ENCODE data around the gene CLIC5.
"Not testable (repeated sequence)": the region's sequence is repeated elsewhere in the genome, so short reads cannot be mapped to it uniquely, and the experiment has no call there.

Gene CLIC5

DNA sequence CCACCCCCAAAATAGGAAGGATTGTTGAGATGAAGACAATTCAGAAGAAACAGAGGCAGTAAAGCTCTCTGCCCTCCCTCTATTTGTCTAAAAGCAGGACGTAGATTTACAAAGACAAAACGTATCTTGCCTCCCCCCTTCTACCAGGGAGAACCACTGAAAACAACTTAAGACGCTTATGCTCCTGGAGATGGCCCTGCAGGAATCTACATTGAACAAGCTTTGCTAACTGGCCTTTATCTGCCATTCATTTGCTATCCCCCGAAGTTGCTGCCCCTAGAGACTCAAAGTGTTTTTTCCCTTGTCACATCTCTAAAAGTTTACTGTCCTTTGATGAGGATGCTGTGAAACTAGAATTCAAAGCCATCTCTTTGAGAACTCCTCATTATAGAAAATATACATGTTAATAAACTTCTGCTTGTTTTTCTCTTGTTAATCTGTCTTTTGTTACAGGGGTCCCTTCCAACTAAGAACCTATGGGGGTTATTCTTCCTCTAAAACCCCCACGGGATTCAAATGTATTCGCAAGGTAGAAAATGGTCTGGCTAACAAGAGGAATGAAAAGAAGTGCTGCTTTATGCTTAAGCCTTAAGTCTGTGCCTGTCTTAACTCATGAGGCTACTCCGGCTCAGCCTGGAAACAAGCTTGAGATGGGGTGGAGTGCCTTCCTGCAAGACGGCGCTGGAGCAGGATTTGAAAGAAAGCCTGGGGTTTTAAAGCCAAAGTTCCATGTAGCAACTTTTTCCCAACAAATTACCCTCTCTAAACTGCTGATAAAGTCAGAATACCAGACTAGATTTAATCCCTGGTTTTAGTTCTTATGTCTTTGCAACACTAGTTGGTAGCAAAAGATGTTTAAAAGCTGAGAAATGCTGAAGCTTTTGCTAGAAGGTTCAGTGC is 88.0 kb downstream of the CLIC5 start:
- DNase-seq (ENCODE audit: low read depth in 2 of 2), result no peak

DNA sequence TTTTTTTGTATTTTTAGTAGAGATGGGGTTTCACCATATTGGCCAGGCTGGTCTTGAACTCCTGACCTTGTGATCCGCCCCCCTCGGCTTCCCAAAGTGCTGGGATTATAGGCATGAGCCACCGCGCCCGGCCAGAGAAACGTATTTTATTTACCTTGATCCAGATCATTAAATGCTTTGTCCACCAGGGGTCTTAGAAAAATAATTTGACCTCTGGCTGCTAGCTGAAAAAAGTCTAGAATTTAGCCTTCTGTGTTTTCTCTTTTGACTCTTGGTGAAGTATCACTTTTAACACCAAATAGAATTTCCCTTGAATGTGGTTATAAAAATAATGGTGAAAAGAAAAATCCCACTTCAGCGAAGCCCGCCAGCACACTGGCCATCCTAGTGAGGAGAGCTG is 89.2 kb downstream of the CLIC5 start:
- not testable (repeated sequence) for DNase-seq (ENCODE audit: low read depth in 2 of 2)

DNA sequence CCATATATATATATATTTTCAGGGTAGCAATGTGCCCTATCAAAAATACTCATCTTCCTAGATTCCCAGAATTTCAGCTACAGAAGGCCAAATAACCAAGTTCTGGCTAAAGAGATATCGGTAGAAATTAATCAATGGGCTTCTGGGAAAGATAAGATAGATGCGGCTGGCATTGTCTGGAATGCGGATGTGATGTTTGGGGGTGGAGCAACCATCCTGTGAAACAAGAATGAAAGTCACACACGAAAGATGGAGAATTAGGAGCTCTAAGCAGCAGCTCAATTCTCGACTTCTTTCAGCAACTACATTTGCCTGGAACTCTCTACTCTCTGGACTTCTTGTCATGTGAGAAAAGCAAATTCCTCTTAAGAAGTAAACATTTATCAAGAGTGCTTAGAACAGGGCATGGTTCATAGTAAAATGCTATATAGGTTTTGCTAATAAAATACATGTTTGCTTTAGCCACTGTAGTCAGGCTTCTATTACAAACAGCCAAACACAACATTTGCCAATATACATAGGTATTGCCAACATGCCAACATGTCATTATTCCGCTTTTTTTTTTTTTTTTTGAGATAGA is 90.8 kb downstream of the CLIC5 start:
- no peak for DNase-seq (ENCODE audit: low read depth in 2 of 2)

DNA sequence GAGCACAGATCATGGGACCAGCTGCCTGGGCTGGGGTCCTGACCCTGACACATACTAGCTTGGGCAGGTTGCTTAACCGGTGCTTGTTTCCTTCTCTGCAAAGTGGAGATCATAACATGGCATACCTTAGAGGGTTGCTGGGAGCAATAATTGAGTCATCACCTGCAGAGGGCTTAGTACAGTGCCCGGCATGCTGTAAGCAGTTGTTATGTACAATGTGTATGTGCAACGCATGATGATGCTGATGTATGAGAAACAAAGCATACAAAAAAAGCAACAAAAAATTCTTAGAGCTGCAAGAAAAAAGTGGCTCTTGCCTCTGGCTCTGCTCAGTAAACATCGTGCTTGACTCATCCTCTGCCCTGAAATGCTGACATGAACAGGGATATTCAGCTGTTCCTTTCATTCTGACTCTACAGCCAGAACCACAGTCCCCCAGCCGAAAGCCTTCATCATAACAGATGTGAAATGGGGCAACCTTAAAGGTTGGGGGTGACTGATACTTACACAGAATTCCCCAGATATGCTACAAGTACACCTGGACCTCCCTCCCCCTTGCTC is 91.7 kb downstream of the CLIC5 start:
- DNase-seq (ENCODE audit: low read depth in 2 of 2), result no peak

DNA sequence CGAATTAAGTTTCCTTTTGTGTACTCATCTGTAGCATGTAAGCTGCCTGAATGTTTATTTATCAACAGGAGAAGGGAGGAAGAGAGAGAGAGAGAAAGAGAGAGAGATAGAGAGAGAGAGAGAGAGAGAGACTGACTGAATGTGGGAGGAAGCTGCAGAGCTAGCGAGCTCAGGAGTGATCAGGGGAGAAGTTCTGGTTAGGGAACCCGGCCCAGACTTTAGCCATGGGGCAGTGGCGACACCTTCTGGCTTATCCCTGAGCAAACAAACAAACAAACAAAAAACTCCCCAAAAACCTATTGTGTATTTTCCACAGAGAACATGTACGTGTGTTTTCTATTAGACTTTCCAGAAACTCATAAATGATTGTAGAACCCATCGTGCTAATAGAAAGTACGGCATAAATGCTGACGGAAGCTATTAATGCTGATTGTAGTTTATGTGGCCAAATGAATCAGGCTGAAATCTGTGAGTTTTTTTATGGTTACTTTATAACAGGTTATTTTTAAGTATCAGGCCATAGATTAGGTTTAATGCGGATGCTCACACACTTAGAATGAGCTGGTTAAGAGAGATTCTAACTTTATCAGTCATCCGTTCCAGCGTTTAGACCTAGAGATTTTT is 92.8 kb downstream of the CLIC5 start:
- DNase-seq (ENCODE audit: low read depth in 2 of 2), result peak in 1 of 2 donors; percentile 10

DNA sequence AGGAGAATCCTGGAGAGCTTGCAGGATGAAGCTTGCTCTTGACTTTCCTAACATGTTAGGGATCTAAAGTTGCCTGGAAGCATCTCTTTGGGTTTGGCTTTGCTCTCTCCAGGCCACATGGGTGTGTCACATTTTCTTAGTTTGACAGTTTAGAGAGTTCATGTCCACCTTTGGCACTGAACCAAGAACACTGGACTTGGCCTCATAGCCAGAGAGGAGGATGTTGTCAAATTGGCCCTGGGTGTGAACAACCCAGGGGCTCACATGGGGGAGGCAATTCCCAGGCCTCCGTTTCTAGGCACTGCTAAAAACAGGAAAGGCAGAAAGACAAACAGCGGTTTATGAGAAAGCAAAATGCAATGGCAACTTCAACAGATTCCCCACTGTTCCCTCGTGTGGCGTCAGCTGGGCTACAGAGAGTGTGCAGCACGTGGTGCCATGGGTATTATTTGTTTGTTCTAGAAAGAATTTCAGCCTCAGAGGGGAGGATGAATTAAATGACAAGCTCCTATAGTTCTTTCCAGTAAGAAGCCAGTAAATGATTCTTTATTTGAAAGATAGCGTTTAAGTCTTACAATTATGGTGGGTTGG is 93.9 kb downstream of the CLIC5 start:
- DNase-seq (ENCODE audit: low read depth in 2 of 2), result no peak

DNA sequence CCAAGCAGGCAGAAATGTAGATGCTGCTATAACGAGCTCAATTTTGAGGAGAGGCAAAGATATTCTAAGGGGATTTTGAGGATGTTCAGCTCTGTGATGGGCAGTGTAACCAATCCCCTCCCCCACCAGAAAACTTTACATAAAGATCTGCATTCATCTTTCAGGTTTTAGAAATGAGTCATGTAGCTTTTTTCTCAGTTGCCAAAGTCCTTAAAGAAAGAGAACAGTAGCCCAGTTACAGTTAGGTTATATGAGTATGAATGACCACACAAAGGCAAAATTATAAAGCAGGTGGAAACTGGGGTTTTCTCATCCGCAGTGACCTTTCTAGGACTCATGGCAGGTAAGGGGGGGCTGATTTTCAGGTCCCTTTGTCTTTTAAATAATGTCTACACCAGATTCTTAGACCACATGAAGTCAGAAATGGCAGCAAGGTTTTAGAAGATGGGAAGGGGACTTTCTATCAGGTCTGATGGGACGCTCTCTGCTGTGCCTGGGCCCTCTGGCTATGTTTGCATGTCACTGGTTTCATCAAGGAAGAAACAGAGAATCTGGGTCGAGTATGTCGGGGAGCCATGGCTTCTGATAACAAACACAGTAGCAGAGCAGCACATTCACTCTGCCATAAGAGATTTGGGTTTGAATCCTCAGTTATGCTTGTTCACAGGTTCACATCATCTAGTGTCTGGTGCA is 94.7 kb downstream of the CLIC5 start:
- no peak for DNase-seq (ENCODE audit: low read depth in 2 of 2)

DNA sequence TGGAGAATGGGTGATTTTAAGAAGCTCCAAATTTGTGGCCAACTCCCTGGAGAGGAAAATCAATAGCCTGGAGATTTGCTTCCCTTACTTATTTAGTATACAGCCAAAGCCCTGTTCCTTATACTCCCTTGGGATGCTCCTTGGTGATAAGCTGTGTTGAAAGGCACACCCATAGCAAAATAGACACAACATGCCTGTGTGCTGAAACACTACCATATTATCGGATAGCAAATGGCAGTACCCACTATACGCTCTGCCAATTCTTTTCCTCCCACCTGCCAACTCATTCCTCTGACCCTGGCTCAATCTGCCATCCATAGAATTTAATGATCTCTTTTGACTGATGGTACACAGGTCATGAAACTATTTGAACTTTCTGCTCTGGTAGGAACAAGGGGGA is 98.2 kb downstream of the CLIC5 start:
- DNase-seq (ENCODE audit: low read depth in 2 of 2), result no peak

DNA sequence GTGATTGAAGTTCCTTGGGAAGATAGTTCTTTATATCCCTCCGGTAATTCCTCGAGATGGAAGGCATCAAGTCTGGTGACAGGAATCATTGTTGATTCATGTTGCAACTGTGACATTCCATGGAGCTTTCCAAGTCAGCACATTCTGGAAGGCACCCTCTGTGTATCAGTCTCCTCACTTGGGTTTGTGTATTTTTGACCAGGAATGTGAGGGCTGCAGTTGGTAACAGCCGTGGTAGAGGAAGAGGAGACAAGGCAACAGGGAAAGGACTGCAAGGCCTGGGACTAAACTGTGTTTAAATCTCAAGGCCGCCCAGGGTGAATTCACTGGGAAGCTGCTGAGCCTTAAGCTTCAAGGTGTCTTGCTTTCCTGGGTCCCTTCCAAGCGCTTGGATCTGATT is 99.0 kb downstream of the CLIC5 start:
- DNase-seq (ENCODE audit: low read depth in 2 of 2), result no peak

DNA sequence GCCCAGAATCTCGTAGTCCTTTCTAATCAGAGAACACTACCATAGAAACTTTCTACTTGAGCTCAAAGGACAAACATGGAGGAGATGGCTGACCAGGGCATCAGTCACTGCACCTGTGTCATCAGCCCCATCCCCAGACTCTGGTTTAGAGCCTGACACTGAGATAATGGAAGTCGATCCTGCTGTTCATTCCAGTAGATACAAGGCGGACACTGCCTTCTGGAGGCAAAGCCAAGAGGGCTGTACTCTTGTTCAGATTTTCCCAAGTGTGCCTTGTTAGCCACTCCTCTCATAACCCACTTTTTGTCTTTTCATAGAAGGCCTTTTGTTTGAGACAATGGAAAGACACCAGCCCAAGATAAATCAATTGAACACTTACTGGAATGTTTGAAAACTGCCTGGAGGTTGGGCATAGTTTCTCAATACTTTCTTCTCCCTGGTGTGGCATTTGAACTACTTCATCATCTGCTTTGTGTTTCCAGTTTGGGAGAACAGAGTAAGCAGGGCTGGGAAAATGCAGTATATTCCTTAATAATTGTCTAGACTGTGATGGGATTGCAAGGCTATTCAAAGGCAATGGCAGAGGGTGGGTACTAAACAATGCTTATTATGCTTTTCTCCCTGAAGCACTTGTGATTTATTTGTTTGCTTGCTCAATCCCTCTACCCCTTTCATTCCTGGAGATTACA is 99.7 kb downstream of the CLIC5 start:
- no peak for DNase-seq (ENCODE audit: low read depth in 2 of 2)

DNA sequence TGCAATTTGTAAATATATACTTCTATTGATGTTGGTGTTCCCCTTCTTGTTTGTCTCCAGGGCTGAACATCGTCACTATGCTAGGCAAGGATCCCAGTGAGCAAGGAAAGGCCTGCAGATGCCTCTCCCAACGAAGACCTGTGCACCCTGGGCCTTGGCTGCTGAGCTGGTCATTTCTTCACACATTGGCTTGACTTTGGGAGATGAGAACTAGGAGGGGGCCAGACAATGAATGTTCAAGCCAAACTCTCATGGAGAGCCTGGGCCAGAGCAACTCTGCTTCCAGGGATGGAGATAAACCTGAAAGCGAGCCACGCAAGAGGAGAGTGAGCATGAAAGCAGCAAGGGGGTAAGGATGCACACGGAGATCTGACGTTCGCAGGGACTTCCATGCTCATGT is 104.0 kb downstream of the CLIC5 start:
- no peak for DNase-seq (ENCODE audit: low read depth in 2 of 2)

DNA sequence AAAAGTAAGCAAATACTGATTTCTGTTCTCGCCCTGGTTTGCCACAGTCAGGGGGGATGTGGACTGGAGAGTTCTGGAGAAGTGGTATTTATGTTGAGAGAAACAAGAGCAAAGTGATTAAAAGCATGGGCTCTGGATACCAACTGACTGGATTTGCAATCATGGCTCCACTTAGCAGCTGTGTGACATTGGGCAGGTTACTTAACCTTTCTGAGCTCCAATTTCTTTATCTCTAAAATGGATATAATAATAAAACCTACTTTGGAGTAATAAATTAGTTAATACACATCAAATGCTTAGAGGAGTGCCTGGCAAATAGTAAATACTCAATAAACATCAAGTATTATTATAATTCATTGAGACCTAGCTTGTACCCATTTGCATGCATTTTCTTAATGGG is 111.7 kb downstream of the CLIC5 start:
- no peak for DNase-seq (ENCODE audit: low read depth in 2 of 2)

DNA sequence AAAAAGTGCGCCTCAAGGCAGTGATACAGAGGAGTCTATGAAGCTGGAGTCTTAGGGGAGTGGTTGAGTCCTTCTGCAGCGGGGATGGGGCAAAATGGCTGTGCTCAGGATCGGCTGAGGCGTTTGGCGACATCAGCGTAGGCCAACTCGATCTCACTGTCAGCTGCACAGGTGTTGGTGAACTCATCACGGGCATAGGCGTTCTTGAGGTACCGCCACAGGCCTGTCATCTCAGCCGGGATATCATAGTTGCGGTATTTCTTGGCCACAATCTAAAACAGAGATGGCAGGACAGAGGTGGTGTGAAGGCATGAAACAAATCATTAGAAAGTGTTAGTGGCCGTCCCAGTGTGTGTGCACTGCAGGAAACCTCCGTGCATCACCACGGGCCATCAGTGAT is 112.7 kb downstream of the CLIC5 start:
- no peak for DNase-seq (ENCODE audit: low read depth in 2 of 2)

DNA sequence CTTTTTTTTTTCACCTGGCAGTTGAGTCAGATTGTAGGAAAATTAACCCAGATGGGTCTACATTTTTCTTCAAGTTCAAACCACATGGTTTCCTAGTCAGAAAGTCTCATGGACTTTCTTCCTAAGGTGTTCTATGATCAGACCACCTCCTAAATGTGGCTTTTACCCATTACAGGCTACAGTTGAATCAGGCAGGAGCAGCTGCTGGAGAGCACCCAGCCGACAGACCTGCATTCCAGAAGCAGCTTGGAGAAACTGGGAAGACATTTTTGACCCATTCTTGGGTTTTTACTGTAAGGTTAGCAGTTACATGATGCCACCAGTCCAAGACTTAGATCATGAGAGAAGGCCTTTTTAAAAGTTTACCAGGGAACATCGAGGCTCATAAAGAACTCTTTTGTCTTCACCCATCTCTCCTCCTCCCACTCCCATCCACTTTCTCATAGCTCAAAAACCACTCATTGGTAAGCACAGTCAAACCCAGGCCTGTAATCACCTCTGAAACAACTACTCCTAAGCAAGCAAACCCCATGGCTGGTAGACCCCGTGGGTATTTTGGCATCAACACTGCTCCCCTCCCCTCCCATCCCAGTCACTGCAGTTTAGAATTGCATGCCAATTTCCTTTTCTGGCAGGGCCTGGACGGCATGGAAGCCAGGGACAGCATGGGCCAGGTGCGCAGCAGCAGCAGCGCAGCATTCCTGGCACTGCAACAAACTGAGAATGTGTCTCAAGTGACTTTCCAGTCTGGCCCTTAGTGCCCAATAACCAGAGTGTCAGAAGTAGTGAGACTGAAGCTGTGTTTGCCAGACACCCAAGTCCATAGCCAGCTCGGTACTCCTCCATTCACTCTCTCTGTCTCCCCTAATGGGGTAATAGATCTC is 113.7 kb downstream of the CLIC5 start:
- no peak for DNase-seq (ENCODE audit: low read depth in 2 of 2)

DNA sequence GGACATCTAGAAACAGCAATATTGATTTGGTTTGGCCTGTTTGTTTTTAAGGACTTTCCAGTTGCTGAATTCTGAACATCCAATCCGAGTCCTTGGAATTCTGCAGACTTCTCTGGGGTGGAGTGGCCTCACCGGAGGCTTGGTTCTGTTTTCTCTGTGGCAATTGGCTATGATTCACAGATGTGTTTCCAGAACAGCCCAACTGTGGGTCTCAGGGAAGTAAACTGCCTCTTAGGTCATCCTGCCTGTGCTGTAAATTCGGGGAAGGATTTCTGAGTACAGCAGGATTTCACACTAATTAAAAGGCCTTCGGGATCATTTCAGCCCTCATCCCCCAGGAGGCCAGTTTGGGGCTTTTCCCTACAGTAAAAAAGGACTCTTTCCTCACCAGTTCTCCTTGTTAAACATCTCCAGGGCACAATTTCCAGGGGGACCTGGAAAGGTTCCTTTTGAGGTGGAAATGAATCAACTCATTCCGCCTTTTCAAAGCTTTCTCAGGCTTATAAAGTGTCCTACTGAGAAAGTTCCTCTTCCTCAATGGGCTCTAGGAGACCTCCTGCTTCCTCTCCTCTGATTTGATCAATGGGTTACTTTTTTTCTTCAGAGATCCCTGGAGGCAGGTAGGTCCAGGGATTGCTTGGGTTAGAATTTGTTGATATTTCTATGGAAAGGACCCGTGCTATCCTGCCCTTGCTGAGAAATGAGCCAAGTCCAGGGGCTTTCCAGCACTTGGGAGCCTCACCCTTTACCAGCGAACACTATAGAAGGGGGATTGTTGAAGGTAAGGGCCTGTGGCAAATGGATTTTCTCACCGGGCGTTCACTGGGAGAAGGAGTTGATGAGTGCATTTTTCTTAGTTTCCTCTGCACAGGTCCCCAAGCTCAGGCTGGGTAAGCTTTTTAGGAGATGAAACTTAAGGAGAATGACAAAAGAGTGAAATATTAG is 114.6 kb downstream of the CLIC5 start:
- no peak for DNase-seq (ENCODE audit: low read depth in 2 of 2)

DNA sequence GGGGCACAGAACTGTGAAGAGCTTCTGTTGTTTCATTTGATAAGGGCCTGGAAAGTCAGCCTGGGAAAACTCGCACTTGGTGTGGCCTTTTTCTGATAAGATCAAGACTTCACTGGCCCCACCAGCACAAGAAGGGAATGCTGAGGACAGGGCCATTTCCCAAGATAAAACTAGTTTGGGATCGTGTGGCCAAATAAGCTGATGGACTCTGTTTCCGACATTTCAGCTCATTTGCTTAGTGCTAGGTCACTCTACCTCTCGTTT is 116.0 kb downstream of the CLIC5 start:
- DNase-seq (ENCODE audit: low read depth in 2 of 2), result no peak

DNA sequence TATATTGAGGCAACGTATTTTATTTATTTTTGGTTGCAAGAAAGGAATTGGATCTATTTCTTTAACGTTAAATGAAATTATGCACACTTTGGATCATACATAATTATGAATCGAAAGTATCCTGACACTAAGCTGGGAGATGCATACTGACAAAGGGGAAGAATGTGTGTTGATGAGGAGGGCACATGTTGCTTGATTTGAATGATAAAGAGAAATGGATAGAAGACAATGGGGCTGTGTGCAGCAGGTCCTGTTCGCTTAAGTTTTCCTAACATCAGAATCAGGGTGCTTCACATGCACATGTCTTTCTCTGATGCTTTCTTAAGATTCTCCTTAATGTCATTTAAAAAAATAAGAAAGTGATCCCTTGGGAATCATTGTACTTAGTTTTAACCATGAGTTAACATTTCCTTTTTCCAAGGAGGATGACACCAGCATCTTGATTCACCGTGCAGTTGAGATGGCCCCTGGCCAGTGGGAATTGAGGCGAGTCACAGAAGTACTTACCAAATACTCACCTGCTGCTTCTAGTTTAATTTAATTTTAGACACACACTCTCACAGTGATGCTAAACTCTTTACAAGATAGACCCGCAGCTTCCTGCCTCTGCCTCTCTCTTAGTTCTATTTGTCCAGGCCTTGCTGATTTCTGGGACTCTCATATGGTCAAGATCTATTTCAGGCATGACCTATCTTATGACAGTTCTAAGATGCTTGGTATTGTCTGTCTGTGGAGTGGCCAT is 116.5 kb downstream of the CLIC5 start:
- no peak for DNase-seq (ENCODE audit: low read depth in 2 of 2)

DNA sequence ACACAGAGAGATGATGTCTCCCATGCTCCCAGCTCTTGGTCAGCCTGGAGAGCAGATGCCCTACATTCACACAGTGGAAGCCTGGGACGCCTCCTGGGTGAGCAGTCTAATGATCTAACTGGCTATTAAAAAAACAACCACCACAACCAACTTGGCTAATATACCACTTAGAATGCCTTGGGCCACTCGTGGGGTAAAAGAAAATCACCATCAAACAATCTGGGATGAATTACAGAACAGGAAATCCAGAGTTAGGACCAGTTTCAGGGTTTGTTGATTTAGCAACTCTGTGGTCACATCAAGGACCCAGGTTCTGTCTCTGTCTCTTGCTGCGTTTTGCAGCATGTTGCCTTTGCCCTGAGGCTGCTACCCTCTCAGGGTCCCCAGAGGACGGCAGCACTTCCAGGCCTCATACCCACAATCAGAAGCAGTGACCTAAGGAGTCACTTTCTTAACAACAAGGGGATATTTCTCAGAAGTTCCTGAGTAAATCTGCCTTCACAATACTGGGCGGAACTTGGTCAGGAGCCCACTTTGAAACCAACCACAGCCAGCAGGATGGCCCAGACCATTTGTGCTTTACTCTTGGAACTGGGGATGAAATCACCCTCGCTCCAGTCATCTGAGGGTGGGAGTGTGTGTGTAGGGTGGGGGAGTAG is 118.7 kb downstream of the CLIC5 start:
- no peak for DNase-seq (ENCODE audit: low read depth in 2 of 2)
